MM.1S (cell line): ENCODE measurements around the gene RARB.

Experiments used
- CTCF ChIP-seq: fragments of 300-600 bp; sonication (generic); IDR thresholded peaks from 2 replicates; pipeline ENCODE4 v1.5.1; 2016; ENCODE audit warnings: antibody characterized with exemption, low read length, mixed read lengths
- EZH2 ChIP-seq: fragments of 300-600 bp; sonication (generic); optimal IDR thresholded peaks from 2 replicates; pipeline ENCODE3; 2017; ENCODE audit warnings: low read depth, mild to moderate bottlenecking, antibody characterized with exemption, low read length, mixed read lengths
- EZH2phosphoT487 ChIP-seq: fragments of 300-600 bp; sonication (generic); IDR thresholded peaks from 2 replicates; pipeline ENCODE4 v1.6.1; 2018; ENCODE audit warnings: antibody characterized with exemption, low read length

GRCh38 chr3:25427155-25427554 lies 908 bp upstream of the RARB start:
- TF ChIP-seq CTCF: no peak
- no peak for TF ChIP-seq EZH2
- no peak for TF ChIP-seq EZH2phosphoT487
